Hematopoietic multipotent progenitor cell treated with erythropoietin and hydrocortisone succinate and interleukin-3 and kit ligand, for 4 days (in vitro differentiated cells): ENCODE data around the gene IGFBP2.
"Not testable (repeated sequence)": the region's sequence is repeated elsewhere in the genome, so short reads cannot be mapped to it uniquely, and the experiment has no call there.

ENCODE experiments used
- DNase-seq: peaks from one replicate; pipeline ENCODE4 v3.0.0-alpha.2; 2015

The IGFBP2 gene

GRCh38 chr2:216632952-216633615 lies at the start of gene IGFBP2:
TSS of gene IGFBP2 (plus strand) at chr2:216633420. CDS start at chr2:216633524, 104 bp downstream.
- peak; percentile 81 for DNase-seq

- no peak for DNase-seq
These were observed 49.6 kb upstream of the IGFBP2 start for GRCh38 chr2:216583606-216584005.

- no peak for DNase-seq
These were observed 49.1 kb upstream of the IGFBP2 start for GRCh38 chr2:216584112-216584511.

- no peak for DNase-seq
These were observed 47.8 kb upstream of the IGFBP2 start for GRCh38 chr2:216585441-216585840.

- no peak for DNase-seq
These were observed 44.1 kb upstream of the IGFBP2 start for GRCh38 chr2:216588861-216589710.

GRCh38 chr2:216589791-216590190 lies 43.4 kb upstream of the IGFBP2 start:
- no peak for DNase-seq

- no peak for DNase-seq
These were observed 42.4 kb upstream of the IGFBP2 start for GRCh38 chr2:216590780-216591179.

GRCh38 chr2:216591480-216591879 lies 41.7 kb upstream of the IGFBP2 start:
- no peak for DNase-seq

GRCh38 chr2:216594081-216594480 lies 39.1 kb upstream of the IGFBP2 start:
- DNase-seq: no peak

- no peak for DNase-seq
These were observed 36.8 kb upstream of the IGFBP2 start for GRCh38 chr2:216596236-216596979.

- no peak for DNase-seq
These were observed 36.2 kb upstream of the IGFBP2 start for GRCh38 chr2:216596980-216597509.

- not testable (repeated sequence) for DNase-seq
These were observed 35.4 kb upstream of the IGFBP2 start for GRCh38 chr2:216597825-216598224.

GRCh38 chr2:216601632-216602409 lies 31.4 kb upstream of the IGFBP2 start:
- no peak for DNase-seq

- no peak for DNase-seq
These were observed 30.0 kb upstream of the IGFBP2 start for GRCh38 chr2:216603010-216603883.

GRCh38 chr2:216603884-216604245 lies 29.4 kb upstream of the IGFBP2 start:
- DNase-seq: no peak

GRCh38 chr2:216604458-216604857 lies 28.8 kb upstream of the IGFBP2 start:
- no peak for DNase-seq

- peak; percentile 32 for DNase-seq
These were observed 26.5 kb upstream of the IGFBP2 start for GRCh38 chr2:216606551-216607276.

- no peak for DNase-seq
These were observed 26.0 kb upstream of the IGFBP2 start for GRCh38 chr2:216607277-216607560.

- no peak for DNase-seq
These were observed 24.7 kb upstream of the IGFBP2 start for GRCh38 chr2:216608525-216608924.

- DNase-seq: no peak
These were observed 17.7 kb upstream of the IGFBP2 start for GRCh38 chr2:216615298-216616082.
